ENCODE data around the gene ATG3. TPM values are rescaled to one million over a fixed set of nuclear protein-coding genes. Genes with fewer than 3 reads are reported as not detected.

Gene ATG3
- total and polyA plus RNA-seq, 3 experiments from 2014 or later, result 70.5 to 80.4 (median 75.4) TPM

DNA sequence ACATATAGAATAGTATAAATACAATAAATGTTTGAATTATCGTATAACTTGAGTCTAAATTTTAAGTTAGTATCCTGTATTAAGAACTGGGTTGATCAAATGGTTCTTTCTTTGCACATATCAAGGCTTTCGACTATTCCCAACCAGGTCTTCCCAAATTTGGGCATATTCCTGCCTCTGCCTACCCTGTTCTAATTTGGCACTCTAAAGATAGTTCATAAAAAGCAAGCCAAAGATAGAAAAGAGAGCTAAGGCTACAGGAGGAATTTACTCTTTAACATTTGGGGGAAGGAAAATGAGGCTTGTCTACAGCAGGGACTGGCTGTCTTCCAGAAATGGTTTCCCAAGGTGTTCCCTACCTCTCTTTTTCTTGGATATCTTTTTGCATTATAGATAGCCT is 36.2 kb upstream of the ATG3 start:
- Mint-ChIP-seq H3K36me3 (peaks cover 7 to 20% (median 18%) of the 10 kb centered on the region in 3 donors), H3K27me3 (peaks cover 0 to 1% of the 10 kb centered on the region in 2 donors), H3K9me3 (no peaks in the 10 kb centered on the region), H3K4me3 (no peak overlapping the region), H3K4me1 (peaks cover 0 to 10% (median 6%) of the 10 kb centered on the region in 3 donors), H3K27ac (no peak overlapping the region)
- Histone ChIP-seq H3K9me3 (ENCODE audit: low read length) (no peaks in the 10 kb centered on the region), H3K27me3 (ENCODE audit: insufficient read depth, low read length, poor library complexity, severe bottlenecking) (no peaks in the 10 kb centered on the region), H3K4me1 (ENCODE audit: insufficient read depth, low read length) (no peaks in the 10 kb centered on the region), H3K36me3 (ENCODE audit: insufficient read depth, low read length) (no peaks in the 10 kb centered on the region), H3K4me3 (ENCODE audit: low read length) (no peak overlapping the region), H3K27ac (ENCODE audit: low read depth, low read length) (no peak overlapping the region)
- POLR2A ChIA-PET, result no interaction called here
- CTCF ChIA-PET, result no interaction called here
- DNase-seq, result no peak

DNA sequence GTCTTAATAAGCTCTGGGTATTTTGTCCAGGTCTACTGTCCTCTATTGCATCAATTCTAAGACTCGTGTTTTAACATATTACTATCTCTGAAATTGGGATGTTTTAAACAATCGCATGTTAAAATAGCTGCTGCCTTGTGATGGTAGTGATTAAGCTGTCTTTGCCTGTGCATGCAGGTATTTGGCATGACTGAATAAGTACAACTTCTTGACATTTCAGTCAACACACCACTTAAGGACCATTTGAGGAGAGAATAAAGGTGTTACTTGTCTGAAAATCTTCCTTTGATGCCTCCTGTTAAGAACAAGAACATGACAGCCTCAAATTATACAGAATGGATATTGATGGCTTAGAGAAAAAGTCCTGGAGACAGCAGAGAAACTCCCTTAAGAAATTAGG is 33.1 kb upstream of the ATG3 start:
- H3K36me3 Mint-ChIP-seq, result peaks cover 26 to 46% (median 44%) of the 10 kb centered on the region in 3 donors
- Histone ChIP-seq H3K4me1 (ENCODE audit: insufficient read depth, low read length) (no peaks in the 10 kb centered on the region), H3K4me3 (ENCODE audit: low read length) (no peak overlapping the region), H3K9me3 (ENCODE audit: low read length) (no peaks in the 10 kb centered on the region), H3K27me3 (ENCODE audit: insufficient read depth, low read length, poor library complexity, severe bottlenecking) (no peaks in the 10 kb centered on the region), H3K27ac (ENCODE audit: low read depth, low read length) (no peak overlapping the region), H3K36me3 (ENCODE audit: insufficient read depth, low read length) (no peaks in the 10 kb centered on the region)
- H3K4me1 Mint-ChIP-seq, result peaks cover 4 to 10% (median 6%) of the 10 kb centered on the region in 3 donors
- ChIA-PET CTCF (no interaction called here), POLR2A (no interaction called here)
- no peak overlapping the region for H3K4me3 Mint-ChIP-seq
- no peaks in the 10 kb centered on the region for H3K9me3 Mint-ChIP-seq
- H3K27ac Mint-ChIP-seq, result no peak overlapping the region
- H3K27me3 Mint-ChIP-seq, result peaks cover 0 to 1% of the 10 kb centered on the region in 2 donors
- no peak for DNase-seq

DNA sequence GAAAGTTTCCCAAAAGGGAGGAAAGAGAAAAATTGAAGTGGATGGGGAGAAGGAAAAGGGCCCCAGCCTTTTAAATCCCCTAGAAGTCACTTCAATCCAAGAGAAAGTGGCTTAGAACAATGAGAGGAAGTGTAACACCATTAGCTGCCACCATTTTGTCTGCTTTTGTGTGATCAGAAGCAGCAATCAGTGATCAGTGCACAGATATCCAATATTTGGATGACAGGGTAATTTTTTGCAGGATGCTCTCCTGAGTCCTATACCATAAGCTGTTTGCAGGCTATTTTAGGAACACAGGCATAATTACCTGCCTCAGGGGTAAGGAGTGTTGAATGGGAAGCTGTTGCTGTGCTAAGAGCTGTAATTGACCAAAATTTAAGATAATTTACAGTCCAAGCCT is 31.5 kb upstream of the ATG3 start:
- Histone ChIP-seq H3K4me3 (ENCODE audit: low read length) (no peak overlapping the region), H3K27me3 (ENCODE audit: insufficient read depth, low read length, poor library complexity, severe bottlenecking) (no peaks in the 10 kb centered on the region), H3K4me1 (ENCODE audit: insufficient read depth, low read length) (no peaks in the 10 kb centered on the region), H3K36me3 (ENCODE audit: insufficient read depth, low read length) (no peaks in the 10 kb centered on the region), H3K27ac (ENCODE audit: low read depth, low read length) (no peak overlapping the region), H3K9me3 (ENCODE audit: low read length) (no peaks in the 10 kb centered on the region)
- Mint-ChIP-seq H3K4me3 (no peak overlapping the region), H3K9me3 (no peaks in the 10 kb centered on the region), H3K27ac (no peak overlapping the region), H3K4me1 (peaks cover 4 to 10% (median 6%) of the 10 kb centered on the region in 3 donors), H3K36me3 (peaks cover 35 to 59% (median 49%) of the 10 kb centered on the region in 3 donors), H3K27me3 (no peaks in the 10 kb centered on the region)
- POLR2A ChIA-PET, result no interaction called here
- DNase-seq, result no peak
- CTCF ChIA-PET, result no interaction called here

DNA sequence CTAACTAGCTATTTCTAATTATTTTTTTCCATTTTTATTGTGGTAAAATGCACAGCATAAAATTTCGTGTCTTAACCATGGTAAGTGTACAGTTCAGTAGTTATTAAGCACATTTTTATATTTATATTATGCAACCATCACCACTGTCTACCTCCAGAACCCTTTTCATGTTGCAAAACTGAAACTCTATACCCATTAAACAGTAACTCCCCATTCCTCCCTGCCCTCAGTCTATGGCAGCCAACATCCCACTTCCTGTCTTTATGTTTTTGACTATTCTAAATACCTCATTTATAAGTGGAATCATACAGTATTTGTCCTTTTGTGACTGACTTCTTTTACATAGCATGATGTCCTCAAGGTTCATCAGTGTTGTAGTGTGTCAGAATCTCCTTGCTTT is 25.6 kb upstream of the ATG3 start:
- H3K27ac Mint-ChIP-seq, result no peak overlapping the region
- Histone ChIP-seq H3K36me3 (ENCODE audit: insufficient read depth, low read length) (peaks cover 24% of the 10 kb centered on the region), H3K4me3 (ENCODE audit: low read length) (no peak overlapping the region), H3K4me1 (ENCODE audit: insufficient read depth, low read length) (no peaks in the 10 kb centered on the region), H3K27ac (ENCODE audit: low read depth, low read length) (no peak overlapping the region), H3K27me3 (ENCODE audit: insufficient read depth, low read length, poor library complexity, severe bottlenecking) (no peaks in the 10 kb centered on the region), H3K9me3 (ENCODE audit: low read length) (no peaks in the 10 kb centered on the region)
- H3K36me3 Mint-ChIP-seq, result peaks cover 30 to 82% (median 42%) of the 10 kb centered on the region in 3 donors
- H3K4me3 Mint-ChIP-seq, result no peak overlapping the region
- ChIA-PET CTCF (no interaction called here), POLR2A (no interaction called here)
- peaks cover 2 to 4% (median 2%) of the 10 kb centered on the region in 3 donors for H3K4me1 Mint-ChIP-seq
- peaks cover 0 to 1% of the 10 kb centered on the region in 2 donors for H3K27me3 Mint-ChIP-seq
- H3K9me3 Mint-ChIP-seq, result no peaks in the 10 kb centered on the region
- no peak for DNase-seq

DNA sequence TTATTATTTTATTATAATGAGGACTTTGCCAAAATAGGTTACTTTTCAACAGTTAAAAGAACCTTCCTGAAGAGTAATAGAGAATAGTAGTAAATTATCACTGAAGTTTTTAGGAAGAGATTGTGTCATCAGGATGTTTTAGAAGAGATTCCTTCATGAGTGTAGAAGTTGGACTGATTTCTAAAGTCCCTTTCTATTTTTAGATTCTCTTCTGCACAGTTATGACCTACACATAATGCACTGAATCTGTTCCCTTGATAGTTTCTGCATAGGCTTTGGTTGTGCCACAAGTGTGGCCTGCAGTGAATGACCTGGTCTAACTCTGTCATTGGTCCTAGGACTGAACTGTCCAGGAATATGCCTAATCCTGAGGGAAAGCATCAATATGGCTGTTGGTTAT is 24.0 kb upstream of the ATG3 start:
- Mint-ChIP-seq H3K4me1 (no peaks in the 10 kb centered on the region), H3K4me3 (no peak overlapping the region), H3K27me3 (peaks cover 0 to 1% of the 10 kb centered on the region in 2 donors), H3K9me3 (no peaks in the 10 kb centered on the region), H3K27ac (peak overlapping the region in 1 of 8 donors; percentile 32), H3K36me3 (peaks cover 20 to 85% (median 34%) of the 10 kb centered on the region in 3 donors)
- no peak overlapping the region for H3K27ac ChIP-seq (ENCODE audit: low read depth, low read length)
- ChIA-PET CTCF (no interaction called here), POLR2A (no interaction called here)
- H3K4me1 ChIP-seq (ENCODE audit: insufficient read depth, low read length), result no peaks in the 10 kb centered on the region
- H3K36me3 ChIP-seq (ENCODE audit: insufficient read depth, low read length), result peaks cover 28% of the 10 kb centered on the region
- DNase-seq, result no peak
- H3K4me3 ChIP-seq (ENCODE audit: low read length), result no peak overlapping the region
- no peaks in the 10 kb centered on the region for H3K9me3 ChIP-seq (ENCODE audit: low read length)
- no peaks in the 10 kb centered on the region for H3K27me3 ChIP-seq (ENCODE audit: insufficient read depth, low read length, poor library complexity, severe bottlenecking)

DNA sequence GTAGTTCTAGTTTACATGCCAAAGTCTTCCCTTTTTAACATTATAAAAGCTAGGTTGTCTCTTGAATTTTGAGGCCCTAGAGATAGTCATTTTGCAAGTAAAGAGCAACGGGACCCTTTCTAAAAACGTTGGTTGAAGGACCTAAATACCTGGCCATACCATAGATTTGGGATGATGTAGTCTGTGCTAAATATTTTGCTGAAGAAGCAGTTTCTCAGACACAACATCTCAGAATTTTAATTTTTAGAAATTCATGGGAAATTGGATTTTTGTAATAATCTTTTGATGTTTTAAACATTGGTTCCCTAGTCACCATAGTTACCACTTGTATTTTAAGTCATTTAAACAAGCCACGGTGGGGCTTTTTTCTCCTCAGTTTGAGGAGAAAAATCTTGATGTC is 21.3 kb upstream of the ATG3 start:
- no peaks in the 10 kb centered on the region for H3K9me3 Mint-ChIP-seq
- H3K4me3 Mint-ChIP-seq, result no peak overlapping the region
- peaks cover 0 to 1% of the 10 kb centered on the region in 2 donors for H3K27me3 Mint-ChIP-seq
- H3K27ac ChIP-seq (ENCODE audit: low read depth, low read length), result no peak overlapping the region
- H3K9me3 ChIP-seq (ENCODE audit: low read length), result no peaks in the 10 kb centered on the region
- no peaks in the 10 kb centered on the region for H3K27me3 ChIP-seq (ENCODE audit: insufficient read depth, low read length, poor library complexity, severe bottlenecking)
- H3K4me1 Mint-ChIP-seq, result no peaks in the 10 kb centered on the region
- no peaks in the 10 kb centered on the region for H3K4me1 ChIP-seq (ENCODE audit: insufficient read depth, low read length)
- no peak overlapping the region for H3K27ac Mint-ChIP-seq
- ChIA-PET POLR2A (no interaction called here), CTCF (interaction anchor here (1.3 kb wide), 1 partner anchor 389 kb away, joined by 3 read pairs; no protein-coding TSS in a partner anchor)
- no peak overlapping the region for H3K4me3 ChIP-seq (ENCODE audit: low read length)
- H3K36me3 ChIP-seq (ENCODE audit: insufficient read depth, low read length), result peaks cover 28% of the 10 kb centered on the region
- peaks cover 5 to 85% (median 24%) of the 10 kb centered on the region in 3 donors for H3K36me3 Mint-ChIP-seq
- DNase-seq, result no peak

DNA sequence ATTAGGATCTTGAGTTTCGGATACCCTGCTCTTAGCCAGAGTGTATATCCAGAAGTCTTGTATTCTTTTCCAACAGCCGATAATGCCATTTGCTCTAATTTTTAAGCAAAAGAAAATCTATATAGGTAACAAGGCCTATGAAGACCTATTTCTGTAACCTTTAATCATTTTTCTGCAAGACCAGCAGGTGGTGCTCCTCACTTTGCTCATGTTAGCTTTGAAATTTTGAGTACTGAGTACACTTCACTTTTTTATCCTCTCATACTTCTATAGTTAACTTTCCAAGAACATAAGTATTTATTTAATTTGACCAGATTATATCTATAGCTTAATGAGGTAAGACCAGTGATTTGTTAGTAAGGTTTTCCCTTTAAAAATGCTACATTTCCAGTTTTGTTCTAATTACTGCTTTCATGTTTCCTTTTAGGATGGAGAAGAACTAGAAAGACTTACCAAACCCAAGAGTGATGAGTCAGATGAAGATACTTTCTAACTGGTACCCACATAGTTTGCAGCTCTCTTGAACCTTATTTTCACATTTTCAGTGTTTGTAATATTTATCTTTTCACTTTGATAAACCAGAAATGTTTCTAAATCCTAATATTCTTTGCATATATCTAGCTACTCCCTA is 20.6 kb upstream of the ATG3 start:
- DNase-seq, result peak in 1 of 5 donors; percentile 4
- H3K4me1 ChIP-seq (ENCODE audit: insufficient read depth, low read length), result no peaks in the 10 kb centered on the region
- POLR2A ChIA-PET, result no interaction called here
- Mint-ChIP-seq H3K36me3 (peaks cover under 1 to 84% (median 20%) of the 10 kb centered on the region in 3 donors), H3K4me1 (no peaks in the 10 kb centered on the region), H3K4me3 (no peak overlapping the region), H3K27ac (peak overlapping the region in 1 of 8 donors; percentile 35), H3K27me3 (peaks cover 0 to 1% of the 10 kb centered on the region in 2 donors), H3K9me3 (no peaks in the 10 kb centered on the region)
- H3K27me3 ChIP-seq (ENCODE audit: insufficient read depth, low read length, poor library complexity, severe bottlenecking), result no peaks in the 10 kb centered on the region
- H3K9me3 ChIP-seq (ENCODE audit: low read length), result no peaks in the 10 kb centered on the region
- H3K27ac ChIP-seq (ENCODE audit: low read depth, low read length), result no peak overlapping the region
- peaks cover 28% of the 10 kb centered on the region for H3K36me3 ChIP-seq (ENCODE audit: insufficient read depth, low read length)
- CTCF ChIA-PET, result interaction anchor here (1.0 kb wide), 1 partner anchor 15 kb away, joined by 3 read pairs; no protein-coding TSS in a partner anchor
- no peak overlapping the region for H3K4me3 ChIP-seq (ENCODE audit: low read length)

DNA sequence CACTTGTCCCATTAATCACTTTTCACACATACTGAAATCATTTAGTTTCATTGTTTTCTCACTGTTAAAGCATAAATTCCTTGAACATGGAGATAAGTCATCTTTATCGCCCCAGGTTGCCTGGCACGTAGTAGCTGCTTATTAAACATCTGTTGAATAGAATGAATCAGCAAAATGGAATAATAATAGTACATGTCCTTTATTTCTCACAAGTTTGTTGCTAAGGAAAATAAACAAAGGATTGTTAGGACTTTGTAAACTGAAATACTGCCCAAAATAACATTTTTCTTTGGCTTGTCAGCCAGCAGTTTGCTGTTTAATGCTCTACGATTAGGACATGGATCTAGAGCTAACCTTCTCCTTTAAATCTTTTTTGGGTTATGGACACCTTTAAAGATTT is 17.9 kb upstream of the ATG3 start:
- H3K27ac Mint-ChIP-seq, result no peak overlapping the region
- ChIA-PET POLR2A (no interaction called here), CTCF (interaction anchor here (1.3 kb wide), 1 partner anchor 11 kb away, joined by 3 read pairs; no protein-coding TSS in a partner anchor)
- peaks cover 0 to 70% (median 13%) of the 10 kb centered on the region in 3 donors for H3K36me3 Mint-ChIP-seq
- H3K27me3 Mint-ChIP-seq, result no peaks in the 10 kb centered on the region
- H3K36me3 ChIP-seq (ENCODE audit: insufficient read depth, low read length), result peaks cover 21% of the 10 kb centered on the region
- no peak overlapping the region for H3K4me3 ChIP-seq (ENCODE audit: low read length)
- no peak overlapping the region for H3K4me3 Mint-ChIP-seq
- no peaks in the 10 kb centered on the region for H3K4me1 ChIP-seq (ENCODE audit: insufficient read depth, low read length)
- DNase-seq, result no peak
- no peaks in the 10 kb centered on the region for H3K9me3 ChIP-seq (ENCODE audit: low read length)
- no peaks in the 10 kb centered on the region for H3K4me1 Mint-ChIP-seq
- no peak overlapping the region for H3K27ac ChIP-seq (ENCODE audit: low read depth, low read length)
- H3K27me3 ChIP-seq (ENCODE audit: insufficient read depth, low read length, poor library complexity, severe bottlenecking), result no peaks in the 10 kb centered on the region
- H3K9me3 Mint-ChIP-seq, result no peaks in the 10 kb centered on the region
